Osteocyte (in vitro differentiated cells): Measurements from ENCODE around the gene BCL2A1. TPM values are rescaled to one million over a fixed set of nuclear protein-coding genes. Genes with fewer than 3 reads are reported as not detected.

Experiments
- DNase-seq: peaks from one replicate; pipeline ENCODE4 v3.0.0; 2021; ENCODE audit warnings: mixed read lengths; ENCODE audit not compliant: unreplicated experiment; ENCODE audit errors: extremely low spot score
- H3K27ac Mint-ChIP-seq: one replicate; pipeline ENCODE4 v1.8.0; 2021; ENCODE audit warnings: mild to moderate bottlenecking, mixed read lengths; ENCODE audit not compliant: unreplicated experiment
- H3K27me3 Mint-ChIP-seq: one replicate; pipeline ENCODE4 v1.8.0; 2021; ENCODE audit warnings: mixed read lengths; ENCODE audit not compliant: unreplicated experiment
- H3K36me3 Mint-ChIP-seq: one replicate; pipeline ENCODE4 v1.8.0; 2021; ENCODE audit warnings: mixed read lengths; ENCODE audit not compliant: unreplicated experiment
- H3K4me1 Mint-ChIP-seq: one replicate; pipeline ENCODE4 v1.8.0; 2021; ENCODE audit warnings: mixed read lengths; ENCODE audit not compliant: unreplicated experiment
- H3K4me3 Mint-ChIP-seq: one replicate; pipeline ENCODE4 v1.8.0; 2021; ENCODE audit warnings: mild to moderate bottlenecking, moderate library complexity, mixed read lengths; ENCODE audit not compliant: unreplicated experiment
- H3K9me3 Mint-ChIP-seq: one replicate; pipeline ENCODE4 v1.8.0; 2021; ENCODE audit warnings: mixed read lengths; ENCODE audit not compliant: unreplicated experiment
- CTCF ChIP-seq: fragments of 200-600 bp; sonication (generic); IDR thresholded peaks from 2 replicates; pipeline ENCODE4 v1.5.0; 2021; ENCODE audit warnings: antibody characterized with exemption, mild to moderate bottlenecking, moderate library complexity
- total RNA-seq: library from RNA; stranded (reverse); gene quantifications from 2 replicates; pipeline ENCODE4 v1.2.1, GENCODE V29; 2021

BCL2A1 gene
- total RNA-seq, 1 donor from 2014 or later = not detected

- no peaks in the 10 kb centered on the region for H3K9me3 Mint-ChIP-seq
- peak; percentile 49 for DNase-seq
- H3K36me3 Mint-ChIP-seq = no peaks in the 10 kb centered on the region
- H3K27ac Mint-ChIP-seq = no peak overlapping the region
- peaks cover 7% of the 10 kb centered on the region for H3K27me3 Mint-ChIP-seq
- H3K4me3 Mint-ChIP-seq = no peak overlapping the region
- no peak for TF ChIP-seq CTCF
- peaks cover 4% of the 10 kb centered on the region for H3K4me1 Mint-ChIP-seq
Measured at GRCh38 chr15:79978655-79979514, 7.9 kb upstream of the BCL2A1 start.

- H3K4me1 Mint-ChIP-seq = peaks cover 4% of the 10 kb centered on the region
- H3K27ac Mint-ChIP-seq = no peak overlapping the region
- no peak for DNase-seq
- no peaks in the 10 kb centered on the region for H3K9me3 Mint-ChIP-seq
- no peak for TF ChIP-seq CTCF
- H3K36me3 Mint-ChIP-seq = no peaks in the 10 kb centered on the region
- peaks cover 7% of the 10 kb centered on the region for H3K27me3 Mint-ChIP-seq
- H3K4me3 Mint-ChIP-seq = no peak overlapping the region
Measured at GRCh38 chr15:79978260-79978654, 7.3 kb upstream of the BCL2A1 start.

GRCh38 chr15:79977431-79978054 is 6.5 kb upstream of the BCL2A1 start:
- Mint-ChIP-seq H3K36me3 (no peaks in the 10 kb centered on the region), H3K4me3 (no peak overlapping the region), H3K4me1 (peaks cover 4% of the 10 kb centered on the region), H3K9me3 (no peaks in the 10 kb centered on the region), H3K27ac (no peak overlapping the region), H3K27me3 (peaks cover 7% of the 10 kb centered on the region)
- no peak for DNase-seq
- TF ChIP-seq CTCF = no peak

GRCh38 chr15:79973456-79974195 is 2.6 kb upstream of the BCL2A1 start:
- H3K4me3 Mint-ChIP-seq = no peak overlapping the region
- H3K36me3 Mint-ChIP-seq = no peaks in the 10 kb centered on the region
- no peak overlapping the region for H3K27ac Mint-ChIP-seq
- H3K9me3 Mint-ChIP-seq = no peaks in the 10 kb centered on the region
- no peak for DNase-seq
- peaks cover 9% of the 10 kb centered on the region for H3K27me3 Mint-ChIP-seq
- H3K4me1 Mint-ChIP-seq = peaks cover 9% of the 10 kb centered on the region
- TF ChIP-seq CTCF = no peak

- H3K4me3 Mint-ChIP-seq = no peak overlapping the region
- no peak for DNase-seq
- no peaks in the 10 kb centered on the region for H3K9me3 Mint-ChIP-seq
- peaks cover 5% of the 10 kb centered on the region for H3K4me1 Mint-ChIP-seq
- H3K27me3 Mint-ChIP-seq = peaks cover 12% of the 10 kb centered on the region
- H3K36me3 Mint-ChIP-seq = no peaks in the 10 kb centered on the region
- TF ChIP-seq CTCF = no peak
- no peak overlapping the region for H3K27ac Mint-ChIP-seq
Measured at GRCh38 chr15:79972863-79973262, 1.9 kb upstream of the BCL2A1 start.
